H1 (cell line): Measurements from ENCODE around the gene TATDN2. TPM values are rescaled to one million over a fixed set of nuclear protein-coding genes. Genes with fewer than 3 reads are reported as not detected.

Source experiments
- BCL11A ChIP-seq, 2 experiments: IDR thresholded peaks; one replicate each; pipeline ENCODE4 v1.6.1; 2011; ENCODE audit warnings: low read depth in 2 of 2, low read length in 2 of 2, mild to moderate bottlenecking in 2 of 2
- HDAC2 ChIP-seq, 2 experiments: fragments of 300-600 bp in 1 of 2; sonication (generic) in 1 of 2; IDR thresholded peaks; 2 replicates each; pipeline ENCODE4 v1.6.1; 2011 to 2012; ENCODE audit warnings: low read depth in 2 of 2, low read length in 2 of 2, mild to moderate bottlenecking in 2 of 2, moderate library complexity in 2 of 2, borderline replicate concordance in 1 of 2, inconsistent platforms in 1 of 2
- JUN ChIP-seq: IDR thresholded peaks from 2 replicates; pipeline ENCODE4 v1.6.1; 2011; ENCODE audit warnings: low read depth, mild to moderate bottlenecking, improper control_type of control experiment, low read length
- JUND ChIP-seq: IDR thresholded peaks from 2 replicates; pipeline ENCODE4 v1.6.1; 2011; ENCODE audit warnings: mild to moderate bottlenecking, improper control_type of control experiment, low read length
- POU5F1 ChIP-seq: IDR thresholded peaks from 2 replicates; pipeline ENCODE4 v1.6.1; 2011; ENCODE audit warnings: low read depth, mild to moderate bottlenecking, low read length, moderate library complexity
- SUZ12 ChIP-seq: fragments of 200-600 bp; sonication (generic); IDR thresholded peaks from 2 replicates; pipeline ENCODE4 v1.6.1; 2012; ENCODE audit warnings: mild to moderate bottlenecking, inconsistent platforms, low read length, moderate library complexity, mixed read lengths
- TEAD4 ChIP-seq: IDR thresholded peaks from 2 replicates; pipeline ENCODE4 v1.6.1; 2012; ENCODE audit warnings: low read depth, low read length, inconsistent platforms, mixed read lengths
- USF2 ChIP-seq: IDR thresholded peaks from 2 replicates; pipeline ENCODE4 v1.6.1; 2011; ENCODE audit warnings: low read length, improper control_type of control experiment
- polyA plus RNA-seq, 7 experiments: library from polyadenylated mRNA; depleted of rRNA in 3 of 7; stranded (reverse) in 5 of 7; unstranded in 2 of 7; fragments of >200 nt in 5 of 7; fragments of 200-250 nt in 2 of 7; gene quantifications; 1 replicate in 5 of 7; 2 replicates in 1 of 7; 4 replicates in 1 of 7; pipeline versions ENCODE4 v1.2.1 to v1.2.3, GENCODE V29; 2011 to 2013; ENCODE audit warnings: missing spikeins in 2 of 7, mixed read lengths in 2 of 7
- total RNA-seq: library from RNA; stranded (reverse); fragmentation: NEBNext Ultra II Directional; extraction: Animal tissue kit (Norgen Biotek cat#: 25700); gene quantifications from 2 replicates; pipeline ENCODE4 v1.2.1, GENCODE V29; 2021

The TATDN2 gene
- total and polyA plus RNA-seq, 2 of the 8 experiments (the other 6 are each of a cell fraction or from before 2014, with no cell fraction given): 12.1 to 34.8 TPM

- TF ChIP-seq BCL11A (IDR thresholded peaks at IDR 0.05; ENCODE audit: low read depth in 2 of 2, low read length in 2 of 2) (no peak), HDAC2 (IDR thresholded peaks at IDR 0.05; ENCODE audit: borderline replicate concordance in 1 of 2, low read depth in 2 of 2, low read length in 2 of 2) (no peak), POU5F1 (no peak), JUN (no peak), USF2 (no peak), SUZ12 (no peak), JUND (no peak), TEAD4 (no peak)
Observed at GRCh38 chr3:10228248-10228950, 19.9 kb upstream of the TATDN2 start (continued).
